Stimulated activated effector memory CD8-positive, alpha-beta T cell treated with anti-CD3 and anti-CD28 coated beads, Interleukin-12 subunit alpha, Interleukin-12 subunit beta, amount 100 ng/mL, for 72 hours (primary cell): ENCODE measurements around the gene KRT17.
"Not testable (repeated sequence)": the region's sequence is repeated elsewhere in the genome, so short reads cannot be mapped to it uniquely, and the experiment has no call there.

ENCODE experiments used
- ATAC-seq: fragments of 150-1000 bp; cut with Tn5 transposase; 2 replicates; pipeline ENCODE4 v1.10.0; 2021
- DNase-seq, 2 donors: peaks; one replicate each; pipeline ENCODE4 v3.0.0; 2021 to 2022; ENCODE audit warnings: low spot score in 2 of 2
- H3K27ac Mint-ChIP-seq: one replicate; pipeline ENCODE4 v1.8.0; 2022; ENCODE audit warnings: mild to moderate bottlenecking, mixed read lengths
- H3K36me3 Mint-ChIP-seq: one replicate; pipeline ENCODE4 v1.8.0; 2022; ENCODE audit warnings: mild to moderate bottlenecking, mixed read lengths
- H3K4me1 Mint-ChIP-seq: one replicate; pipeline ENCODE4 v1.8.0; 2022; ENCODE audit warnings: mixed read lengths
- H3K4me3 Mint-ChIP-seq: one replicate; pipeline ENCODE4 v1.8.0; 2022; ENCODE audit warnings: mild to moderate bottlenecking, mixed read lengths
- H3K9me3 Mint-ChIP-seq: one replicate; pipeline ENCODE4 v1.8.0; 2022; ENCODE audit warnings: mixed read lengths

KRT17 gene

DNA sequence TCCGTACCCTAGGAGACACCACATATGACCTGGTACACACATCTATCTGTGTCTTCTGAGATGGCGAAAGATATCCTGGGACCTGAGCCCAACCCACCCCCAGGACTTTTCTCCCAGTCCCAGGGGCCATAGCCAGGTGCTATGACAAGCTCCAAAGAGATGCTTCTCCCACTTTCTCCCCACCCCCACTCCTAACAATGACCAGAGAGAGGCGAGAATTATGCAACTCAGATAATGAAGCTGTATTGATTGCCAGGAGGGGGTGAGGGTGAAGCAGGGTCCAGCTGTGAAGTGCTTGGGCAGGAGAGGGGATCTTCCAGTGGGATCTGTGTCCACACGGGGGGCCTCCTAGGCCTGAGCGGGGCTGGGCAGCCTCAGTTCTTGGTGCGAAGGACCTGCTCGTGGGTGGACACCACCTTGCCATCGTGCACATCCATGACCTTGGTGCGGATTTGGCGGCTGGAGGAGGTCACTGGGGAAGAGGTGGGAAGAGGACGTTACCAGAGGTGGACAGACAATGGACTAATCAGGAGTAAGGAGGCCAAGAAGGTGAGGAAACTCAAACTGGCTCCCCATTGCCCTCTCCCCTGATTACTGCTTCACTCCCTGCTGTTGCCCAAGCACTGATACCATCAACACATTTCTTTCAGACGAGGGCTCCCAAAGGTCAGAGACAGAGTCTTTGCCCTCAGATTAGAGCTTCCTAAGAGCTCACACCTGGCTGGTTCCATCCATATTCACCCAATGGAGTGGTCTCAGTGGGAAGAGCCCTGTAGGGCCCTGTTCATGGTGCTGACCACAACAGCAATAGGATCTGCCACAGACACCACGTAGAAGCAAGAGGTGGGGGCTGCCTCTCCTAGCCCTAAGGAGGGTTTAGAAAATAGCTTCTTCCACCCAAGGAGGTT is 42.1 kb downstream of the KRT17 start:
- not testable (repeated sequence) for ATAC-seq, H3K36me3 Mint-ChIP-seq, DNase-seq, H3K4me1 Mint-ChIP-seq, H3K9me3 Mint-ChIP-seq, H3K27ac Mint-ChIP-seq, H3K4me3 Mint-ChIP-seq

DNA sequence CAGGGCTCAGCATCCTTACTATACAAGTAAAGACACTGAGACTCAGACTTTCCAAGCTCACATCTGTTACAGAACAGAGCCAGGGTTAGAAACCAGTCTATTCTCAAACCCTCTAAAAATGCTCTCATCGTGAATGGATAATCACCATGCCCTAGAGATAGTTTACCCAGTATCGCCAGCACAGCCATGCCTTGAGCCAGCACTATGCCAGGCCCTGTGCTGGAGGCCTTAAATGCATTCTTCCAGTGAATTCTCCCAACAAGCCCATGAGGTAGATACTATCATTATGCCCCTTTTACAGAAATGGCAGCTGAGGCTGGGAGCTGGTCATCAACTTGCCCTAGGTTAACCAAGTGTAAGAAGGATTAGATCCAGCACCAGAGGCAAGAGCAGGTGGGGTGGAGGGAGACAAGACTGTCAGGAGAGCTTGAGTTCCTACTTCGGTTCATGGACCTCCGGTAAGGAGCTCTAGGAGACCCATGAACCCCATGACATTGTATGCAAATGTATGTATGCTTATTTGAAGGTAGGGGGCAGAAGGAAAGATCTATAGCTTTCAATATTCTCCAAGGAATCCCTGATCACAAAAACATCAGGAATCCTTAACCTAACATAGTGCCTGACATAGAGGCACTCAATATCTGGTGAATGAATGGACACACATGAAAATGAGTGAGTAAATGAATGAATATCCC is 42.9 kb downstream of the KRT17 start:
- Mint-ChIP-seq H3K4me1 (no peaks in the 10 kb centered on the region), H3K9me3 (no peaks in the 10 kb centered on the region), H3K36me3 (no peaks in the 10 kb centered on the region), H3K4me3 (no peak overlapping the region), H3K27ac (no peak overlapping the region)
- no peak for ATAC-seq
- DNase-seq: no peak

DNA sequence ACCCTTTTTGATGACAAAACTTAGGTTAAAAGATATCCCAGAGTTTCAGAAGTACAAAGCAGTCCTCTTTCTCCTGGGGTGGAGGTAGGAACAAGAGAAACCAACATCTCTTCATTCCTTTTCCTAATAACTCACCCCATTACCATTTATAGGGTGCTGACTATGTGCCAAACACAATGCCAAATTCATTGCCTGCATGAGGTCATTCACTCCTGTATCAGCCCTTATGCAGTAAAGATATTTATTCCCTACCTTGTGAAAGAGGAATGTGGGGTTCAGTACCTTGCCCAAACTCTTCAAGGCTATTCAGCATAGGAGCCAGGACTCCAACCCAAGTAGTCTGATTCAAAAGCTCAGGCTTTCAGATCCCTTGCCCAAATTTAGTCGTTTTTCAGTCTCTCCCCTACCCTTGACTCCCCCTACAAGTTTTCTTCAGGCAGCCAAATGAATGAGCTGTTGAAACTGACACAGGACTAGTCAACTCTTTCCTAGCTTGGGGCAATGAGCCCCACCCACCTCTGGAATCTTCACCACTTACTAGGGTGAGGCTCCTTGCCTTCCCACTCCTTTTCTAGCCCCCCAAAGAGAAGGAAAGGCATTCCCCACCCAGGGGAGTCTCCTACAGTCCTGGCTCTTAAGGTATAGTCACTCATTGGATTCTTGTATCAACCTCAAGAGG is 43.5 kb downstream of the KRT17 start:
- no peak overlapping the region for H3K4me3 Mint-ChIP-seq
- ATAC-seq: no peak
- no peaks in the 10 kb centered on the region for H3K36me3 Mint-ChIP-seq
- no peaks in the 10 kb centered on the region for H3K9me3 Mint-ChIP-seq
- H3K4me1 Mint-ChIP-seq: no peaks in the 10 kb centered on the region
- DNase-seq: no peak
- H3K27ac Mint-ChIP-seq: no peak overlapping the region

DNA sequence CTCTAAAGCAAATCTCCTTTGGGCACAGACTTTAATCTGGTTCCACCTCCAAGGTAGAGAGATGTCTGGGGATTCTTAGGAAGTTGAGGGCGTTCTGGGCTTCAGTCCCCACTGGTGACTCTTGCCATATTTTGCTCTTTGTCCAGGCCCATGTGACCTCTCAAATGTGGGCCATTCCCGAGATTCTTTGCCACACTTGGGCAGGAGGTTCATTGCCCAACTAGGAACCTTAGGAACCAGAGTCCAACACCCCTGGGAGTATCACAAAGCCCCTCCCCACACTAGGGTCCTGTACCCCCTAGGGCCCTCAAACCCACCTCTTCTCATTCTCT is 44.2 kb downstream of the KRT17 start:
- Mint-ChIP-seq H3K36me3 (no peaks in the 10 kb centered on the region), H3K9me3 (no peaks in the 10 kb centered on the region), H3K4me1 (no peaks in the 10 kb centered on the region), H3K4me3 (no peak overlapping the region), H3K27ac (no peak overlapping the region)
- DNase-seq (no peak), ATAC-seq (no peak)

DNA sequence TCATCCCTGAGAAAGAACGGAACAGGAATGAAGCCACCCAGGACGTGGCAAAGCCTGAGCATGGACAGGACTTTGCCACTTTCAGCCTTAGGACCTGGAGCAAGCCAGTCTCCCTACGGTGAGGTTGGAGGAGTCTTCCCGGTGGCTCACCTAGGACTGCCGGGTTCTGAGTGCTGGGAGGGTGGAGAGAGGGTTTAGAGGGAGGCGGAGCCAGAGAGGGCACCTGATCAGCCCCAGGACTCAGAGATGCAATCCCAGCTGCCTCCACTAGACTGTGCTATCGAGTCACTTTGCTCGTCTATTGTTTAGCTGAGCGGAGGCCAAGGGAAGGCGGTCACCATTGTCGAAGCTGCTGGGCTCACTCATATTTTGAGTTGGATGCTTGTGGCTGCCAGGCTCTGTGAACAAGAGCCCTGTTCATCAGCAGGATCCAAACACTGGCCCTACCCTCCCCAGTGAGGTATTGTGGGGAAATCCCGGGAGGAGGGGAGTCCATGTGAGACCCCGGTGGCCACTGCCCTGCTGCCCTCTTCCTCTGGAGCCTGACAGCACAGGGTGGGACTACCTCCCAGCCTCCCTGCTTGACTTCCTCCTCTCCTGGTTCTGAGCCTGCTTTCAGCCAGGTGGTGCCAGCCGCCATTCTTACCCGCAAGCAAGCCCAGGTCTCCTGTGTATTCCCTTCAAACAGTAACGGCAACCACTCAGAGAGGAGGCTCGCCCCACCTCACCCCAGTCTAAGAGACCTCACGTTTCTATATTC is 44.7 kb downstream of the KRT17 start:
- Mint-ChIP-seq H3K4me3 (no peak overlapping the region), H3K4me1 (no peaks in the 10 kb centered on the region), H3K27ac (no peak overlapping the region), H3K9me3 (no peaks in the 10 kb centered on the region), H3K36me3 (no peaks in the 10 kb centered on the region)
- ATAC-seq (peak; percentile 86), DNase-seq (peak; percentile 70 to 89)

DNA sequence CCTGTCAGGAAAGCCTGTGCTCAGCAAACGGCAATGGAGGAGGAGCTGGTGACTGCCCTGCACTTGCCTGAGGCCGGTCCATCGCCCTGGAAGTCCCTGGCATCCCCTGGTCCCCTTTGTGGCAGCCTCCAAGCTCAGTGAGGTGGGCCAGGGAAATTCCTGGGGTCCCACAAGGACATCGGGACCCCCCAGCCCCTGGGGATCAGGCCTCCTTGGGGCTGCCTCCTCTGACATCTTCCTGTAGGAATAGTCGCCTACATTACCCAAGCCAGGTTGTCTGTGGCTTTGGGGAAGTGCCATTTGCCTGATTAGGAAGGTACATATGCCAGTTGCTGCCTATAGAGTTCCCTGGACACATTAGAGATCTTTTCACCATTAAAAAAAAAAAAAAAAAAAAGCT is 45.4 kb downstream of the KRT17 start:
- DNase-seq (no peak), ATAC-seq (no peak)
- no peak overlapping the region for H3K4me3 Mint-ChIP-seq
- H3K27ac Mint-ChIP-seq: no peak overlapping the region
- no peaks in the 10 kb centered on the region for H3K36me3 Mint-ChIP-seq
- H3K4me1 Mint-ChIP-seq: no peaks in the 10 kb centered on the region
- no peaks in the 10 kb centered on the region for H3K9me3 Mint-ChIP-seq

DNA sequence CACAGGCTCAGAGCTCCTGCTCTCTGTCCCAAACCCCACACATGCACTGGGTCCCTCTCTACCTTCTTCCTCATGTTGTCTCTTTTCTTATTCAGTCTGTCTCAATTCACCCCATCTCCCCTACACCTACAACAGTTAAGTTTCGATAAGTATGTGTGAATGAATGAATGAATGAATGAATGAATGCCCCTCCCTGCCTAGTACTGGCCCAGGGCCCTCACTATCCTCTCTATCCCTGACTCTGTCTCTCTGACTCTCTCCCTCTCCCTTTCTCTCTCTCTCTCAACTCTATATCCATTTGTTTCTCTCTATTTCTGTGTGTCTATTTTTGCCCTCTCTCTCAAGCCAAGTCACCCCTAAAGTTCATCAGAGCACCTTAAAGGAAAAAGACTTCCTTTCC is 45.8 kb downstream of the KRT17 start:
- no peak overlapping the region for H3K4me3 Mint-ChIP-seq
- no peaks in the 10 kb centered on the region for H3K36me3 Mint-ChIP-seq
- no peaks in the 10 kb centered on the region for H3K9me3 Mint-ChIP-seq
- H3K4me1 Mint-ChIP-seq: no peaks in the 10 kb centered on the region
- no peak for DNase-seq
- H3K27ac Mint-ChIP-seq: no peak overlapping the region
- no peak for ATAC-seq

DNA sequence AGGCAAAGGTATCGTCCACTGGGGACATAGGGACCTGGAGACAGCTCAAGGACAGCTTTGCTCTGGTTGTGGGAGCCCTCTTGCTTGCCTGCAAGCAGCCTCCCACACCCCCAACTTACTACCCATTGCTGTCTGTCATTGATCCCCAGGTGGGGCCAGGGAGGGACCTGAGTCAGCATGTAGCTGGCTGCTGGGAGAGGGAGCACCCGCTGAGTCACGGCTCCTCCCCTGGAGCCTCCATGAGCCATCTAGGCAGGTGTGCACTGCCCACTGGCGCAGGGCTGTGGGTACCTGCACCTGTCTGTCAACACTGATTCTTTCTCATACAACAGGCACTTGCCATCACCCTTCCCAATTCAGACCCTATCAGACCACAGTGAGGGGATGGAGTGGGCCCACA is 47.6 kb downstream of the KRT17 start:
- H3K36me3 Mint-ChIP-seq, H3K9me3 Mint-ChIP-seq, H3K4me3 Mint-ChIP-seq, H3K4me1 Mint-ChIP-seq, H3K27ac Mint-ChIP-seq, DNase-seq, ATAC-seq: not testable (repeated sequence)

DNA sequence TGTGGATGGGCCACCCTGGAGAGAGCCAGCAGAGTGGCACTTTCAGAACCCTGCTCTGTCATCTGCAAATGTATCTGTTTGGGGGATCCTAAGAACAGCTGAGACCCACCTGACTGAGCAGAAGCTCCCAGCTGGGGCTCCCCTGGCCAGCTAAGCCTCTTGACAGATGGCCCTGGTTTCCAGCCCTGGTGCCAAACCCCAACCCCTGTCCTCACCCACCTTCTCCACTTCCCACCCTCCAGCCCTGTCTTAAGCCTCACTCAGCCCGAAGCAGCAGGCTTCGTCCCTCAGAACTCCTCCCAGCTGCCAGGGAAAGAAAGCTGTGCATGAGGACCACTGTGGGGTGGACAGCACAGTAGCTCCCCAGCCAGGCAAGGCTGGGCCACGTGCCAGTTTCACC is 49.0 kb downstream of the KRT17 start:
- H3K4me1 Mint-ChIP-seq: no peaks in the 10 kb centered on the region
- no peak for DNase-seq
- no peak overlapping the region for H3K27ac Mint-ChIP-seq
- H3K4me3 Mint-ChIP-seq: no peak overlapping the region
- no peaks in the 10 kb centered on the region for H3K36me3 Mint-ChIP-seq
- H3K9me3 Mint-ChIP-seq: no peaks in the 10 kb centered on the region
- no peak for ATAC-seq

DNA sequence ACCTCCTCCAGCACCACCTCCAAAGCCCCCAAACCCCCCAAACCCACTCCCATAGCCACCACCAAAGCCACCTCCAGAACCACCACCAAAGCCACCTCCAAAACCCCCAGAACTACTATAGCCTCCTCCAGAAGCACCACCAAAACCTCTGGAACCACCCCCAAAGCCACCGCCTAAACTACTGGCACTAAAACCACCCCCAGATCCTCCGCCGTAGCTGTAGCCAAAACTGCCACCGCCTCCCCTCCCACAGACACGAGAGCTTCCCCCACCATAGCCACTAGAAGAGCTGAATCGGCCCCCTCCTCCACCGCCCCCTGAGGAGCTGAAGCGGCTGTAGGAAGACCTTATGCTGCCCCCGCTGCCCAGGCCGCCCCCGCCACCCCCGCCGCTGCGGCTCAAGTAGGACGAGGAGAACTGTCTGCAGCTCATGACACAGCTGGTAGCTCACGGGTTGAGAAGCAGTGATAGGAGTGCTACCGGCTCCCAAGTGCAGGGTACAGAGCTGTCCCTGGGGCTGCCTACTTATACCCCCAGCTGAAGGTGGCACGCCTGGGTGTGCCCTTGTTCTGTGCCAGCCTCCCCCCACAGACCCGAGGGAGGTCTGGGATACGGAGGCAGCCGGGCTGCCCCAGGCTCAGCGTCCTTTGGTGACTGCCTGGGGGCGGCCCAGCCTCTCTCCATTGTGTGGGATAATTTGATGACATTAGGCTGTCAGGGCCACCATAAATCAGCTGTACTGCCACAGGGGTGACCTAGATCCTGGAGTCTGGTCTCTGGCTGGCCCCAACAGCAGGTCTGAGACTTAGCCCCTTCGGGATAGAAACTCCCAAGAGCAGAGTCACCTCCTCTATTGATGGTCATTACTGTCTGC is 52.6 kb downstream of the KRT17 start, which contains the start of gene KRT9:
KRT9 (minus strand) TSS at position 499 of the 874 bp plus-strand sequence; CDS start at position 432, 67 bp downstream.
- no peak for DNase-seq
- Mint-ChIP-seq H3K36me3 (no peaks in the 10 kb centered on the region), H3K9me3 (peaks cover 6% of the 10 kb centered on the region), H3K4me1 (peaks cover 15% of the 10 kb centered on the region), H3K27ac (no peak within 1 kb of the TSS), H3K4me3 (no peak within 1 kb of the TSS)
- ATAC-seq: no peak
